Amniotic stem cell (primary cell): ENCODE measurements around the gene MRPS10.
"Not testable (repeated sequence)": the region's sequence is repeated elsewhere in the genome, so short reads cannot be mapped to it uniquely, and the experiment has no call there.

Source experiments
- DNase-seq: peaks from one replicate; lab custom pipeline; 2025; lab: John Stamatoyannopoulos, UW

The MRPS10 gene

DNA sequence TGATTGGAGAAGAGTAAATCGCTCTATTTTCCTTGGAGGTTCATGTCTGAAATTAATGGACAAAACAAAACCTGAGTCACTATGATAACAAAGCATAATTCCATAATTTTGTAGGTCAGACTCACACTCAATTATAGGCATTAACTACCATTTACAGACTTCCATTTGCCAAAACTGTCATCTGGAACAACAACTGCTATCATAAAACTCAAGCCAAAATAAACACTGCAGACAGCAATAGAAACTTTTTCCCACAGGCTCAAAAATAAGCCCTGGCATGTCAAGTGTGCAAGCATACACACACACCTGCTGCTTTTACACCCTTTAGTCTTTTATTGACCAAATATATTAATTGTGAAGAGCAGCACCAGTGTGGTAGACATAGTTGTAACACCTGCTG is 7.1 kb downstream of the MRPS10 start:
- DNase-seq, result no peak

DNA sequence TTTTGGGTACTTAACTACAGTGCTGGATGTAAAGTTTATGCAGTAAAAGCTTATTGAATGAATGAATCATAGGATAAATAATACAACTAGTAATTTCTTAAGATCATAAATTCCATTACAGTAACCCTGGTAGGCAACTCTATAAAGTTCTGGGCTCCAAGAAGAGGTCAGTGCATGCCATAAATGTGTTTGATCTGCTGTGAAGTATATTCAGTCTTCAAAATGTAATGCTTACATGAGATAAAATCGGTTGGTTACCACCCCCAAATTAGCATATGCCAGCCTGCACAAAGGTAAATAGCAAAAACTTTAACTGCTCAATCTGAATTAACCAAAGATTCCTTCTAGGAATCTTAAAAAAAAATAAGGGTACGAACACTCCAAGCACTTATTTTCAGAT is 10.1 kb downstream of the MRPS10 start:
- DNase-seq, result not testable (repeated sequence)

DNA sequence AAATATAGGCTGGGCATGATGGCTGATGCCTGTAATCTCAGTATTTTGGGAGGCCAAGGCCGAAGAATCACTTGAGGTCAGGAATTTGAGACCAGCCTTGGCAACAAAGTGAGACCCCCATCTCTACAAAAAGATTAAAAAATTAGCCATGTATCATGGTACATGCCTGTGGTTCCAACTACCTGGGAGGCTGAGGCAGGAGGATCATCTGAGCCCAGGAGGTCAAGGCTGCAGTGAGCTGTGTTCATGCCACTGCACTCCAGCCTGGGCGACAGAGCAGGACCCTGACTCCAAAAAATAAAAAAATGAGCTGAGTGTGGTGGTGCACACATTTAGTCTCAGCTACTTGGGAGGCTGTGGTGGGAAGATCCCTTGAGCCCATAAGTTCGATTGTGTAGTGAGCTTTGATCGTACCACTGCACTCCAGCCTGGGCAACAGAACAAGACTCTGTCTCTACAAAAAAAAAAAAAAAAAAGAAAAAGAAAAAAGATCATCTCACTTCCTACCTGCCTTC is 12.8 kb downstream of the MRPS10 start:
- DNase-seq, result no peak

DNA sequence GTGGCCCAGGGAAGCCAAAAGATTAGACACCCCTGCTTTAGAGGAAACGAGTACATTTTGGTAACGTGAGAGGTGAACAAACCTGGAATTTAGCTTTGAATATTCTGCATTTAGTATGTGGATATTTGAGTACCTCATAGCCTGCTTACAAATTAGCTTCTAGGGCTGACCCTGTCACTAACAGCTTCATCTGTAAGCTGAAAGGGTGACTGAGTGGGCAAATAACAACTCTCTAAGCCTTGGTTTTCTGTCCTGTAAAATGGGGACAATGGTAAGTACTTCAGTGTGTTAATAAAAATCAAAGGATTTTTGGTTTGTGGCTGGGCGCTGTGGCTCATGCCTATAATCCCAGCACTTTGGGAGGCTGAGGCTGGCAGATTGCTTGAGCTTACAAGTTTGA is 14.5 kb downstream of the MRPS10 start:
- DNase-seq, result no peak

DNA sequence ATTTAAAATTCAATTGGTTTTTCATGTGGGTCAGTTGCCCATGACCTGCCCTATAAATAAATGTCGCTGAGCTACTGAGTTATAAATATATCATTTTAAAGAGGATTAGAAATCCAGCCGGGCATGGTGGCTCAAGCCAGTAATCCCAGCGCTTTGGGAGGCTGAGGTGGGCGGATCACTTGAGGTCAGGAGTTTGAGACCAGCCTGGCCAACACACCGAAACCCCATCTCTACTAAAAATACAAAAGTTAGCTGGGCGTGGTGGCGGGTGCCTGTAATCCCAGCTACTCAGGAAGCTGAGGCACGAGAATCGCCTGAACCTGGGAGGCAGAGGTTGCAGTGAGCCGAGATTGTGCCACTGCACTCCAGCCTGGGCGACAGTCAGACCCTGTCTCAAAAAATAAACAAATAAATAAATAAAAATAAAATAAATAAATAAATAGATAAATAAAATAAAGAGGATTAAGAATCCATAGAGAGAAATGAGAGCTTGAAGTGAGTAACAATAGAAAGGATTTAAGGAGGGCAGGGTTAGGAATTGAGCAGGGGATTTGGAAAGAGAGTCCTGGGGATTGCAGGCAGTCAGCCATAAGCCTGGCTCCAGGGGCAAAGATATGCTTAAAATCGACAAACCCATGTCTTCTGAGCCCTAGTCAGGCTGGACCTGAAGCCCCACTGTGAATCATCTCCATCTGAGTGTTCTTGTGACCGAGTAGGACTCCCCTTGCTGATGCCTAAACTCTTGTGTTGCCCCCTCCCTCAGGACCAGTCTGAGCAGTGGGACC is 15.3 kb downstream of the MRPS10 start:
- DNase-seq, result not testable (repeated sequence)

DNA sequence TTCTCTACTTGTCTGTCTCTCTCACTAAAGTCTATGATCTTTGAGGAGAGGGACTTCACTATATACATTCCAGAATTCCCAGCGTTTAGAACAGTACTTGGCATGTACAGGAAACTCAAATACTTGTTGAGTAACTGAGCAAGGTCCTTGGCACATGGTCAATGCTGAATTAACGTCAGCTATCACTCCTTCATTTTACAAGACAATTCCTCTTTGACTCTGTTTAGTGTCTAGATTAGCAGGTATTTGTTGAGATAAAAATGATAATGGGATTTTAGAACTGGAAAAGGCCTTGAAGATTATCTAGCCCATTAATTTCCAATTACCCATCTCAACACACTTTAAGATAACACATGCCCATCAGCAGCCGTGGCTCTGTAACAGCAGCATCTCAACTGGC is 16.3 kb downstream of the MRPS10 start:
- no peak for DNase-seq

DNA sequence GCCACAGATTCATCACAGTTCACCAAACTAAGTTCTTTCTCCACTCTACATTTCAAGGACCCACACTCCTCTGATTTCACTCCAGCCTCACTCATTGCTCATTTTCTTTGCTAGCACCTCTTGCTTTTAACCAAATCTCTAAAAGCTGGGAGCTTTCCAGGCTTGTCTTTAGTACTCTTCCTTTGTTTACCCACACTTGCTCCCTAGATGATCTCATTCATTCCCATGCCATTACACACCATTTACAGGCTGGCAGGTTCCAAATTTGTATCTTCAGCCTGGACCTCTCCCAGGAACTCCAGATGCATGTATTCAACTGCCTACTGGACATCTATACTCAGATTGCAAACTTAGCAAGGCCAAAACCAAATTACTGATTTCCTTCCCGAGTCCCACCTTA is 17.6 kb downstream of the MRPS10 start:
- DNase-seq, result peak; percentile 87

DNA sequence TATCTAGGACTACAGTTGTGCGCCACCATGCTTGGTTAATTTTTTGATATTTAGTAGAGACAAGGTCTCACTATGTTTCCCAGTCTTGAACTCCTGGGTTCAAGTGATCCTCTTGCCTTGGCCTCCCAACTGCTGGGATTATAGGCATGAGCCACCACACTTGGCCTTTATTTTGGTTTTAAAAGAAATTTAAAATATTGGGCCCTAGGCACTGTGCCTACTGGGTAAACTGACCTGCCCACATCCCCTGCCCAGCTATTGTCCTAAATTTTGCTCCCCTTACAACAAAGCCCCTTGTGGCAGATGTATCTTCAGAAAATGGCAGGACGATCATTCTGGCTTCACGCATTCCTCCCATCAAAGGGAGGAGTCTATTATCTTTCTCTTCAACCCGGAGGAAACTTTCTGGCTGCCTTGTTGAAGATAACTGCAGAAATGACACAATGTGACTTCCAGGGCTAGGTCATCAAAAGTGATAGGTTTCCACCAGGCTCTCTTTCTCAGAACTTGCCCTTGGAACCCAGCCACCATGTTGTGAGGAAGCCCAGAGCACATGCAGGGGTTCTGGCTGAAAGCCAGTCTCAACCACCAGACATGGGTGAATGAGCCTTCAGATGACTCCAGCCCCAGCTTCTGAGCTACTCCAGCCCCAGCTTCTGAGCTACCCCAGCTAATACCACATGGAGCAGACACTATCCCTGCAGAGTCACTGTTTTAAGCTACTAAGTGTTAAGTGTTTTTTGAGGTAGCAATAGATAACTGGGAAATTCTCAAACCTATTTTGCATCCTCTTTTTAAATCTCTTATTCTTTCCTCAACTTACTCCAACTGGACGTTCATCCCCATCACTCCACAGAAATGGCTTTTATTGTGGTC is 18.3 kb downstream of the MRPS10 start:
- DNase-seq, result no peak

DNA sequence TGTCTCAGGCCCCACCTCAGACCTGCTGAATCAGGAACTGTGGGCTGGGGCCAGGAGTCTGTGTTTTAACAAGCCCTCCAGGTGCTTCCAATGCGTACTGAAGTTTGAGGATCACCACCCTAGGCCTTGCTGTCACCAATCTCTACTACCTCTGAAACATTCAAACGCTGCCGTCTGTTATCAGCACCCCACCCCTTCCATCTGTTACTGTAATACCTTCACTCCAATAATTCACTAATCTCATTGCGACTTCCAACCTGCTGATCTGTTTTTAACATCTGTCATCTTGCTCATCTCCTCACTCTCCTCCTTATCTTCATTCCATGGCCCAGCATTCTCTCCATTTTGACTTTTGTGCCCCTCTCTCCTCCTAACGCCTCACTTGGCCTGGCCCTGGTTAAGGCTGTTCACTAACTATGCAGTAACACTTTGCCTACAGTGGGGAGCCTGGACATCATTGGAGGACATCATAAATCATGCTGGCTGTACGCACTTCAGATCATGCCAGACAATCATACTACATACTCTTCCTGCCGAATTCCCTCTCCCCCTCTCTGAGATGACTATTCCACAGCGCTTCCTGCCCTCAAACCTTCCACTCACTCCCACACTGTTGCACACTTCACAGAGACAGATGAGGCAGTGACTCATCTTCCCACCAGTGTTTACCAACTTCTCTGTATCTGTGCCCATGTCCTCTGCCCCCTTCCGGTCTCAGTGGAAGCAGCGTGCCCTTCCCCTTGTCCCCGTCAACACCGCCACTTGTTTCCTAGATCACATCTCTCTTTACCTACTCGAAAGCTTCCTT is 19.9 kb downstream of the MRPS10 start:
- no peak for DNase-seq

DNA sequence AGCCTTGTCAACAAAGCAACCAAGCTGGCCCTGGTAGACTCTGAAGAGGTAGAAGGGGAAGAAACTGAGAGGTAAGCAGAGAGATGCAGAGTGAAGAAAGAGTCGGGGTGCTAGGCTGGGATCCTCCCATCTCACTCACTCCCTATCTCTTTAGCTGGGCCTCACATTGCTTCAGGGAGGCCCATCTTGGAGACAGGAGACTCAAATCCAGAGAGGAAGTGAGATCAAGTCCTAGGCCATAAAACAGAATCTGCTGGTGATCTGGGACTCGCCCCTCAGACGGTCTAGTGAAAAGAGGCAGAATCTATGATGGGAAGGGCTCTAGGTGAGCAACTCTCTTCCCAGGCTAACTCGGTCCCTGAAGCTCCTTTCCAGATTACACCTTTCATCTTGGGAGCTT is 22.2 kb downstream of the MRPS10 start:
- no peak for DNase-seq

DNA sequence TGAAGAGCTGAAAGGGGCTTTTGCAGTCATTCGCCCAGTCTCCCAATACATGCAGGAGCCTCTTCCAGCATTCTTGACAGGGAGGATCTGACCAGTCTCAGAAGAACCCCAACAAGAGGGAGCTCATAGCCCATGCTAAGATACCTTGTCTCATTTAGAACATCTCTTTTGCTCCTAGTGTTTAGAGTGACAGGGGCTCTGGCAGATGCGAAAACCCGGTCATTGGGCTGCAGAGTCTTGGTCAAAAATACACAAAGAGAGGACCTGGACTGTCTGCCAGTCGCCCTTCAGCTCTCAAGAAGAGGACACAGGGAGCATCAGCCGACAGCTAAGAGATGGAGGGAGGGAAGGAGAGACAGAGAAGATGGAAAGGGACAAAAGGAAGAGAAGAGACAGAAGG is 23.6 kb downstream of the MRPS10 start:
- no peak for DNase-seq

DNA sequence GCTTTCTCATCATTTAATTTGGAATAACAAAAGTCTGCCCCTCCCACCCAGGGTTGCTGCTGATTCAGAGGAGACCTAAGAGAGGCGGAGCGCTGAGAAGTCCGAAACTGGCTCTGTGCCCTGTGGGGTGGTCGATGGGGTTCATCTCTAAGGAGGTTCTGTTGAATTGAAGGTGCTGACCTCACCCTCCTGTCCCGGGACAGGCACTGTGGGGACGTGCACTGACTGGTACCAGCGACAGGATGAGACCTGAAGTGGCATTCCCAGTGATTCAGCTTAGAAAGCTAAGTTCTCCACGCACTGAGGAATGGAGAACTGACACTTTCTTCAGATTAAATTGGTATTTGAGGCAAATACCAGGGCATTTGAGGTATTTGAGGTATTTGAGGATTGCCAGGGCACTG is 24.2 kb downstream of the MRPS10 start:
- DNase-seq, result peak; percentile 21

DNA sequence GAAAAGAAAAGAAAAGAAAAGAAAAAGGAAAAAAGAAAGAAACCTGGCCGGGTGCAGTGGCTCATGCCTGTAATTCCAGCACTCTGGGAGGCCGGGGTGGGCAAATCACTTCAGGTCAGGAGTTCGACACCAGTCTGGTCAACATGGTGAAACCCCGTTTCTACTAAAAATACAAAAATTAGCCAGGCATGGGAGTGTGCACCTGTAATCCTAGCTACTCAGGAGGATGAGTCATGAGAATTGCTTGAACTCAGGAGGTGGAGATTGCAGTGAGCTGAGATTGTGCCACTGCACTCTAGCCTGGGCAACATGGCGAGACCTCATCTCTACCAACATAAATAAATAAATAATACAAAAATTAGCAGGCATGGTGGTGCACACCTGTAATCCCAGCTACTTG is 25.3 kb downstream of the MRPS10 start:
- not testable (repeated sequence) for DNase-seq

DNA sequence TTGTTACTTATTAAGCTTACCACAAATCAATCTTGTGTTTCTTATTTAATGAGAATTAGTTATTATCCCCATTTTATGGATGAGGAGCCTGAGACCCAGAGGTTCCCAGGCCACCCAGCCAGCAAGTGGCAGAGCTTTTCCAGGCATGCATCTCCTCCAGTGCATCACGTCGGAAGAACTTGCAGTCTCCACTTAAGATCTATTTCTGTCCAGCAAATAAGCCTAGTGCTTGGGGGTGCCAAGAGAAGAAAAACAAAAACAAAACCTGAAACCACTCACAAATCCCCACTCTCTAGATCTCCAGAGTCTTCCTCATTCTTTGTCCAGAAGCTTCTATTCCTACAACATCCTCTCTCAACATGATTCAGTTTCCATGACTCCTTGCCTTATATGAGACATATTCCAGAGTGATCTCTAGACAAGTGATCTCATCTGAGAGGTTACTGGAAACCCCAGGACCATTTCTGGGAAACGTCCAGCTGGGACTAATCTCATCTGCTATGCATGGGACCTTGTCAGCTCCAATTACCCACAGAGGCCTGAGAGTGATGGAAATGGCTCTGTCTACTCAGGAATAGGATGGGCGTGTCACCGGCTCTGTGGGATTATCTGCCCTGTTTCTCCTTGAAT is 27.0 kb downstream of the MRPS10 start:
- peak; percentile 23 for DNase-seq

DNA sequence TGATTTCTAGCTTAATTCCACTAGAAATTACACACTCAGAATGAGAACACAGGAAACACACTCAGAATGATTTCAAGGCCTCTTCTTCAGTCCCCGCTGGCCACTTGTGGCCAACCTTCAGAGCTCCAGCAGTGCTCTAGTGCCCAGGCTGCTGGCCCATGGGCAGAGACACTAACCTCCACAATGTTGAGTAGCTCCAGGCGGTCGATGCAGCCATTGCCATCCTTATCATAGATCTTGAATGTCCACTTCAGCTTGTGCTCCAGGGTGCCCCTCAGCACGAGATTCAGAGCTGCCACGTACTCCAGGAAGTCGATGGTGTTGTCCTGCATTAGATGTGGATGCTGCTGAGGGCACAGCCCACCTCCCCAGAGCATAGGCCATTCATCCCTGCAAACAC is 29.3 kb downstream of the MRPS10 start:
- DNase-seq, result no peak

DNA sequence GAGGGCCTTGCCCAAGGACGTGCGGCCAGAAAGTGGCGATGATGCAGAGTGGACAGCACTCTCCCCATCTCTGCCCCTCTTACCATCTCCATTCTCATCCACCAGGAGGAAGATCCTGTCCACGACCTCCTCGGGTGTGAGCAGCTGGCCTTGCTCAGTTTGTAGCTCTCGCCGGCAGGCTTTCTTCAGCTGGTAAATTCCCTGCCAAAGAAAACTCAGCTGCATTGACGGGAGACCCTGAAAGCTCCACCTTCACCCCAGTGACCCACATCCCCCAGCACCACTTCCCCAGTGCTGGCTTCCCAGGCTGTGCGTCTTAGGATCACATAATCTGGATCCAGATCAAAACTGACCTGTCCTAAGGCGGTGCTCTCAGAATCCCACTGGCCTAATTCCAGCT is 32.1 kb downstream of the MRPS10 start:
- DNase-seq, result no peak

DNA sequence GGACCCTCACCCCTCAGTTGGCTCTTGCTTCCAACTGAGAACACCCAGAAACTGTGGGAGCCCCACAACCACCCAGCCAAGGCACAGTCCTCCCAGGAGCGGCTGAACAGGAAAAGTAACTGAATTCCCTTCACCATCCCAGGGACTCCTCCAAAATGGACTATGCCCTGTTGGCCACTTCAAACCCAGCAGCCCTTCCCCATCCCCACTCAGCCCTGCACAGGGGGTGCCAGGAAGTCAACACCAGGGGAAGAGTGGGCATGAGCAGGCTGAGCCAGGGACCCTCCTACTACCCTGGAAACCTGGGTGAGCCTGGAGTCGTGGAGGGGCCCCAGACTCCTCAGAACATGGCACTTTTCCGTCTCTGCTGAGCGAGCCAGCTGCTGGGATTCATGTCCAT is 33.2 kb downstream of the MRPS10 start:
- DNase-seq, result no peak

DNA sequence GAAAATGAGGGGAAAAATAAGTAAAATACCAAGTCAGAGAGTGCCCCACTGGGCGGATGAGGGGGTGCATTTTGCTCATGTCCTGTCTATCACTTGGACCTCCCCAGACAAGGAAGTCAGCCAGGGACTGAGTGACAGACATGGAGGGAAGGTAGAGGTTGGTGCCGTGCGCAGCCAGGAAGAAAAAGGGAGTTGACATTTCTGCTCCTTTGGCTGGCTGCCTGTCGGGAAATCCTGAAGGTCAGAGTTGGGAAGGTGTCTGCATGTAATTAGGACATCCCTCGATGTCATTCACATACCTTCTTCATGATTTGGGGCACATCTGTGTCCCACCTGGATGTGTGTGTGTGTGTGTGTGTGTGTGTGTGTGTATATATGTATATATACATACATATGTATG is 35.6 kb downstream of the MRPS10 start:
- DNase-seq, result no peak

DNA sequence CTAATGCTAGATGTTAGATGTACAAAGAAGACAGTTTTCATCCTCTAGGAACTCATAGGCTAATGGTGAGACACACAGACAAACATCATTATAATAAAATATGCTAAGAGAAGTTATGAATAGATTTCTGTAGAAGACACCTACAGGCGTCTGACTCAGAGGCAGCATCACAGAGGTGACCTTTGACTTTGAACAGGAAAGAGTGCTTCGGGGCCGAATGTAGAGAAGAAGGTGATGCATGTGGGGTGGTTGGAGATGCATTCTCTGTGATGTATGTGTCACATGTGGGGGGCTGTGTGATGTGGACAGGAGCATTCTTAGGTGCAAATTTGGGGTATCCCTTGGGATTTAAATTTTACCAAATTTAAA is 37.7 kb downstream of the MRPS10 start:
- DNase-seq, result no peak

DNA sequence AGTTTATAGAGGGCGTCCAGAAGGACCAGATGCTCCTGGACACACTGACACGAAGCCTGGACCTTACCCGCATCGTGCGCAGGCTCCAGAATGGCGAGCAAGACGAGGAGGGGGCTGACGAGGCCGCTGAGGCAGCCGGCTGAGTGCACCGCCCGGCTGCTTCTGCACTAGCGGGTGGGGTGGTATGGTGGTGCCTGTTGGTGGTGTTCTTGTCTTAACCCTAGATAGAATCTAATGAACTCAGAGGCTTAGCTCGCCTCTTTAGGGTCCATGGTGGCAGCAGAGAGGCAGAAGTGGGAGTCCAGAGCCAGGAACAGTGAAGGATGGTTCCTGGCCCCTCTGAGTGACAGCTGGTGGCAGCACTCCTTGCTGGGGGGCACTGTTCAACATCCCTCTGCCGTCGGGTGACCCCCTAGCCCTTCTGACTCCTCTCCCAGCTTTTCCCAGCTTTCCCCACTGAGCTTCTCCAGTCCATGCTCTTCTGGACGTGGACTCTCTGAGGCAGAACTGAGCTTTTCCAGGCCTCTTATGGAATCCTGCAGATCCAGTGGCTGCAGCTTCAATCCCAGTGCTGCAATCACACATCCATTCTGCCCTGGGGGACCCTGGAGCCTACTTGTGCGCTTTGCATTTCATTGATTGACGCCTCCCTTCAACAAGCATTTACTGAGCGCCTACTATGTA is 38.3 kb downstream of the MRPS10 start:
- DNase-seq, result no peak
